ENCODE results near the gene PFKFB2.

PFKFB2 gene

GRCh38 chr1:207069858-207070506 is 16.9 kb downstream of the PFKFB2 start:
- peak; percentile 13 for DNase-seq

- DNase-seq: no peak
These were observed 17.7 kb downstream of the PFKFB2 start for GRCh38 chr1:207070811-207071210.

- no peak for DNase-seq
These were observed 18.4 kb downstream of the PFKFB2 start for GRCh38 chr1:207071426-207071825.

GRCh38 chr1:207072233-207072632 is 19.2 kb downstream of the PFKFB2 start:
- DNase-seq: no peak

- DNase-seq: no peak
These were observed 21.1 kb downstream of the PFKFB2 start for GRCh38 chr1:207073906-207074820.

GRCh38 chr1:207076181-207076955 is 23.3 kb downstream of the PFKFB2 start:
- DNase-seq: no peak

- no peak for DNase-seq
These were observed 23.9 kb downstream of the PFKFB2 start for GRCh38 chr1:207077012-207077411.

- peak; percentile 71 for DNase-seq
These were observed 24.6 kb downstream of the PFKFB2 start for GRCh38 chr1:207077470-207078377.

- no peak for DNase-seq
These were observed 25.6 kb downstream of the PFKFB2 start for GRCh38 chr1:207078578-207079132.

GRCh38 chr1:207079706-207080241 is 26.7 kb downstream of the PFKFB2 start:
- no peak for DNase-seq

GRCh38 chr1:207081088-207081487 is 28.0 kb downstream of the PFKFB2 start:
- no peak for DNase-seq

- no peak for DNase-seq
These were observed 28.7 kb downstream of the PFKFB2 start for GRCh38 chr1:207081806-207082205.

GRCh38 chr1:207084232-207084631 is 31.2 kb downstream of the PFKFB2 start:
- DNase-seq: no peak

- peak; percentile 38 for DNase-seq
These were observed 31.7 kb downstream of the PFKFB2 start for GRCh38 chr1:207084701-207085180.

GRCh38 chr1:207085887-207086286 is 32.8 kb downstream of the PFKFB2 start:
- no peak for DNase-seq

- no peak for DNase-seq
These were observed 35.1 kb downstream of the PFKFB2 start for GRCh38 chr1:207088161-207088560.

GRCh38 chr1:207088701-207089626 is 35.9 kb downstream of the PFKFB2 start, which contains the start of gene C4BPB:
C4BPB (plus strand) TSS chr1:207088860; CDS start chr1:207089532, 672 bp downstream.
- no peak for DNase-seq

- no peak for DNase-seq
These were observed 36.7 kb downstream of the PFKFB2 start for GRCh38 chr1:207089627-207090355.

- DNase-seq: no peak
These were observed 38.3 kb downstream of the PFKFB2 start for GRCh38 chr1:207091200-207091908.
